HG03521 (cell line): ENCODE results near the gene EP300.
A peak's percentile ranks its signal among the peaks of the same experiment; 100 is the strongest.
"Not testable (repeated sequence)": the region's sequence is repeated elsewhere in the genome, so short reads cannot be mapped to it uniquely, and the experiment has no call there.

Experiments used
- ATAC-seq: cut with Tn5 transposase; IDR thresholded peaks from one replicate; pipeline ENCODE4 v1.9.1; 2021; ENCODE audit warnings: mild to moderate bottlenecking, moderate library complexity; ENCODE audit not compliant: unreplicated experiment

The EP300 gene

GRCh38 chr22:41078931-41079330 is 13.5 kb upstream of the EP300 start:
- ATAC-seq: no peak

- no peak for ATAC-seq
These were observed 6.5 kb upstream of the EP300 start for GRCh38 chr22:41085842-41086241.

DNA sequence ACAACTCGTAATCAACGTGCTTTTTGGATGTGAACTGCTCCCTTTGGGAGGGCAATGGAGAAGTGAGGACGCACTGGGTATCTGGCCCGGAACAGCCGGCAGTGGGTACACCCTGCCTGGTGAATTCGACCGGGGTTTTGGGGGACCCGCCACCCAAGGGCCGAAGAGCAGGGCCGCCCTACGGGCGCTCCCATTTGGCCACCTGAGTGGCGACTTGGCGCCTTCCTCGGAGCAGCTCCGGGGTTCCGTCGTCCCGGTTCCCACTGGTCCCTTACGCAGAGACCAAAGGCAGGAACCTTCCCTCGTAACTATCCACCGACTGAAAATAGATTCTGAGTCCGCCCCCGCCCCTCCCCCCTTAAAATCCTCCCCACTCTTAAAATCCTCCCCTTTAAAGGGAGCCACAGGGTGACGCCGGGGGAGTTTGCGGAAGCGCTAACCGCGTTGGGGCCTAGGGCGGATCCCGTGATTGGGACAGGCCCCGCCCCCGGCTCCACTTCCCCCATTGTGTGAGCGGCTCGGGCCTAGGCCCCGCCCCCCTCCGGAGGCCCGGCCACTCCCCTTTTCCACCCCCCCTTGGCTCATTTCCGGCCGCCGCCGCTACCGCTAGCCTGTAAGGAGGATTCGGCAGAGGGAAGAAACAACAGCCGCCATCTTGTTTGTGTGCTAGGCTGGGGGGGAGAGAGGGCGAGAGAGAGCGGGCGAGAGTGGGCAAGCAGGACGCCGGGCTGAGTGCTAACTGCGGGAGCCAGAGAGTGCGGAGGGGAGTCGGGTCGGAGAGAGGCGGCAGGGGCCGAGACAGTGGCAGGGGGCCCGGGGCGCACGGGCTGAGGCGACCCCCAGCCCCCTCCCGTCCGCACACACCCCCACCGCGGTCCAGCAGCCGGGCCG is 1.0 kb upstream of the EP300 start:
- peak; percentile 69 for ATAC-seq

DNA sequence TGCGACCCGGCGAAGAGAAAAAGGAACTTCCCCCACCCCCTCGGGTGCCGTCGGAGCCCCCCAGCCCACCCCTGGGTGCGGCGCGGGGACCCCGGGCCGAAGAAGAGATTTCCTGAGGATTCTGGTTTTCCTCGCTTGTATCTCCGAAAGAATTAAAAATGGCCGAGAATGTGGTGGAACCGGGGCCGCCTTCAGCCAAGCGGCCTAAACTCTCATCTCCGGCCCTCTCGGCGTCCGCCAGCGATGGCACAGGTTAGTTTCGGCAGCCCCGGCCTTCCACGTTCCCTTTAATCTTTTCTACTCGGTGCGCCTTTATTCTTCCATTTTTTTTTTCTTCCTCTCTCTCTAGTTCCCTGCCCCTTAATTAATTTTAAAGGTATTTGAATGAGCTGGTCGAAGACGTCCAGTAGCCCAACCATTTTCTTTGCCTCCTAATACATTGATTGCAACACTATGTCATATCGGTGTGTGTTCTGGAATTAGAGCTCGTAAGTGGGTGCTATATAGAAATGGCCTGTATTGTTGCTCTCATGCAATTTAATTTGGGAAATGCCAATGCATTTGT is 537 bp downstream of the EP300 start:
- no peak for ATAC-seq

GRCh38 chr22:41094041-41094593 is 1.7 kb downstream of the EP300 start:
- ATAC-seq: no peak

GRCh38 chr22:41096391-41096790 is 4.0 kb downstream of the EP300 start:
- ATAC-seq: no peak

DNA sequence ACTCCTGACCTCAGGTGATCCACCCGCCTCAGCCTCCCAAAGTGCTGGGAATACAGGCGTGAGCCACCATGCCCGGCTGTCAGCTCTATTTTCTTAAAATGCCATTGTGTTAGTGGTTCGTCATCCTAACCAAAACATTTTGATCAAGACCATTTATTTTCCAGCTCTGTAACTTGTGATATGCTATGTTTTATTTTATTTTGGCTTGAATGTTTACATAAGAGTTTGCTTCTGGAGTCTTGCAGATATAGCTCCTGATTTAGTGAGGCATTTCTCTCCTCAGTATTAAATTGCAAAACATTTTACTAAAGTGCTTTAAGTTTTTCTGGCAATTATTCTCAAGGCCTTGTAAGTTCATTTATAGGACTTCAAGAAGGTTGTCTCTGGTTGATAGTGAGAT is 4.4 kb downstream of the EP300 start:
- no peak for ATAC-seq

DNA sequence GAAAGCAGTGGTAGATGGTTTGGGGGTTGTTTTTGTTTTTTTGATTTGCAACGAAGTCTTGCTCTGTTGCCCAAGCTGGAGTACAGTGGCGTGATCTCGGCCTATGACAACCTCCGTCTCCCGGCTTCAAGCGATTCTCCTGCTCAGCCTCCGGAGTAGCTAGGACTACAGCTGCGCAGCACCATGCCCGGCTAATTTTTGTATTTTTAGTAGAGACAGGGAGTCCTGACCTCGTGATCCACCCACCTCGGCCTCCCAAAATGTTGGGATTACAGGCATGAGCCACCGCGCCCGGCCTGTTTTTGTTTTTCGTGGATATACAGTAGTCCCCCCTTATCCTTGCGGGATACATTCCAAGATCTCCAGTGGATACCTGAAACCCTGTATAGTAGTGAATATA is 6.6 kb downstream of the EP300 start:
- no peak for ATAC-seq

- ATAC-seq: no peak
These were observed 14.0 kb downstream of the EP300 start for GRCh38 chr22:41106122-41106968.

- not testable (repeated sequence) for ATAC-seq
These were observed 14.6 kb downstream of the EP300 start for GRCh38 chr22:41106969-41107325.

DNA sequence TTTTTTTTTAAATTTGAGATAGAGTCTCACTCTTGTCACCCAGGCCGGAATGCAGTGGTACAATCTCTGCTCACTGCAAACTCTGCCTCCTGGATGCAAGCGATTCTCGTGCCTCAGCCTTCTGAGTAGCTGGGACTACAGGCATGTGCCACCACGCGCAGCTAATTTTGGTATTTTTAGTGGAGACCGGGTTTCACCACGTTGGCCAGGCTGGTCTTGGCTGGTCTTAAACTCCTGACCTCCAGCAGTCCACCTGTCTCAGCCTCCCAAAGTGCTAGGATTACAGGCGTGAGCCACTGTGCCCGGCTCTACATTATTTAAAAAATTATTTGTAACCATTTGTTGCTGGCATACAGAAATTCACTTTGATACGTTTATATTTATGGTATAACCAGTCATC is 18.6 kb downstream of the EP300 start:
- no peak for ATAC-seq

DNA sequence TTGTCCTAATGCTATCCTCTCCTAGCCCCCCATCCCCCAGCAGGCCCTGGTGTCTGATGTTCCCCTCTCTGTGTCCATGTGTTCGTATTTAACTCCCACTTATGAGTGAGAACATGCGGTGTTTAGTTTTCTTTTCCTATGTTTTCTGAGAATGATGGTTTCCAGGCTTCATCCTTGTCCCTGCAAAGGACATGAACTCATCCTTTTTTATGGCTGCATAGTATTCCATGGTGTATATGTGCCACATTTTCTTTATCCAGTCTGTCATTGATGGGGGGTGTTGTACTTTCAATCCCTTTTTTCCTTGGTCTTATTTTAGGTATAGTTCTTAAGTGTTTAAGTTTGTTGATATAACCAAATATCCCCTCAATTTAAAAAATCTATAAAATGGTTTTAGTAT is 23.9 kb downstream of the EP300 start:
- ATAC-seq: no peak

DNA sequence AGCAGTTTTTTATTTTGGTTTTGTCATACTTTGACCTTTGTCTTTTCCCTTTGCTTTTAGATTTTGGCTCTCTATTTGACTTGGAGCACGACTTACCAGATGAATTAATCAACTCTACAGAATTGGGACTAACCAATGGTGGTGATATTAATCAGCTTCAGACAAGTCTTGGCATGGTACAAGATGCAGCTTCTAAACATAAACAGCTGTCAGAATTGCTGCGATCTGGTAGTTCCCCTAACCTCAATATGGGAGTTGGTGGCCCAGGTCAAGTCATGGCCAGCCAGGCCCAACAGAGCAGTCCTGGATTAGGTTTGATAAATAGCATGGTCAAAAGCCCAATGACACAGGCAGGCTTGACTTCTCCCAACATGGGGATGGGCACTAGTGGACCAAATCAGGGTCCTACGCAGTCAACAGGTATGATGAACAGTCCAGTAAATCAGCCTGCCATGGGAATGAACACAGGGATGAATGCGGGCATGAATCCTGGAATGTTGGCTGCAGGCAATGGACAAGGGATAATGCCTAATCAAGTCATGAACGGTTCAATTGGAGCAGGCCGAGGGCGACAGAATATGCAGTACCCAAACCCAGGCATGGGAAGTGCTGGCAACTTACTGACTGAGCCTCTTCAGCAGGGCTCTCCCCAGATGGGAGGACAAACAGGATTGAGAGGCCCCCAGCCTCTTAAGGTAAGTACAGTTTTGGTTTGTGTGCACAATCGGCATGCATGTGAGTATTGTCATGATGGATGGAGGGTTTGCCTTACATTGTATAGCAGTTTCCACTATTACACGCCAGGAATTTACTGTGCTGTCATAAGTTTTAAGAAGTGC is 25.0 kb downstream of the EP300 start:
- ATAC-seq: no peak

DNA sequence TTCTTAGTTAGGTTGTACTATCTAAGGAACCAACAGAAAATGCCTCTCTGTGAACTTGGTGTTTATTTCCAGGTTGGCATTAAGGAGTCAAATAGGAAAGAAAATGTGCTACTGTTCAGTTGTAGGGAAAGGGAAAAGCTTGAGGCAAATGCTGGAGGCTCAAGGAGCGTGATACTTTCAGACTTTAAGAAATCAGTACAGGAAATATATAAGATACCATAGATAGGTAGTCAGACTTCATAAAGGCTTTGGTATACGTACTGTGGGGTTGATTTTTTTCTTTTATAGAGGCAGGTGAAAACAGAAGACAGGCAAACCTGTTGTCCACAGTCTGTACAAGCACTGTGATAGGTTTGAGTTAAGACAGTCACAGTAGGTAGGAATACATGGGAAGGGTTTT is 30.8 kb downstream of the EP300 start:
- ATAC-seq: no peak

- ATAC-seq: no peak
These were observed 31.7 kb downstream of the EP300 start for GRCh38 chr22:41124086-41124485.

- no peak for ATAC-seq
These were observed 35.1 kb downstream of the EP300 start for GRCh38 chr22:41127451-41127850.

GRCh38 chr22:41128606-41129005 is 36.2 kb downstream of the EP300 start:
- no peak for ATAC-seq

DNA sequence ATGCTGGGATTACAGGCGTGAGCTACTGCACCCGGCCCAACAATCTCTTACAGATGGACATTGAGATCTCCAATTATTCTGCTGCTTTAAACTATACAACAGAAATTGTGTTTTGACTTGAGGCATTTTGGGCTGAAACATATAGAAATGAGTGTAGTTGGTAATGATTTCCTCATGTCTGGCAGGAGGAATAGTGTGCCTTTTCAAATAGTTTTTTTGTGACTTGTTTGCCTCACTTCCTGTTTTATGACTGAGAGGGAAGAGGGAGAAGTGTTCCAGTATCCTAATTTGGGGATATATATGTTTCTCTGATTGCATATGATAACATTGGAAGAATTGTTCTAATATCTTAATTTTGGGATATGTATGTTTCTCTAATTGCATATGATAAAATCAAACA is 40.2 kb downstream of the EP300 start:
- ATAC-seq: no peak

- ATAC-seq: no peak
These were observed 48.1 kb downstream of the EP300 start for GRCh38 chr22:41140365-41140957.

DNA sequence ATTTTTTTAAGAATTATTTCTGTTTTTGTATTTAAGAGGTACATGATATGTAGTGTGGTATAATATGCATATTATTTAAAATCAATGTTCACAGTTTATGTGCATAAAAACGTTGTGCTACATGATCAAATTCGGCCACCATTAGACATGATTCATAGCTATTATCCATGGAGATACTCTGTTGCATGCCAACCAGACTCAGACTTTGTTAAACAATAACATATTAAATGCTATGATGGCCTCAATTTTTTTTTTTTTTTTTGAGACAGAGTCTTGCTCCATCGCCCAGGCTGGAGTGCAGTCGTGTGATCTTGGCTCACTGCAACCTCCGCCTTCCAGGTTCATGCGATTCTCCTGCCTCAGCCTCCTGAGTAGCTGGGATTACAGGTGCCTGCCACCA is 53.5 kb downstream of the EP300 start:
- ATAC-seq: not testable (repeated sequence)
